CD4-positive, alpha-beta memory T cell (primary cell): ENCODE data around the gene SF3A1. TPM values are rescaled to one million over a fixed set of nuclear protein-coding genes. Genes with fewer than 3 reads are reported as not detected.
"Not testable (repeated sequence)": the region's sequence is repeated elsewhere in the genome, so short reads cannot be mapped to it uniquely, and the experiment has no call there.

ENCODE experiments used
- CTCF ChIA-PET: fragments of 350-600 bp; sonication (Branson Sonifier 250); formaldehyde crosslinking; loops from one replicate; lab custom pipeline; 2021; ENCODE audit warnings: inconsistent platforms; ENCODE audit not compliant: partially characterized antibody; lab: Charles Lee
- POLR2A ChIA-PET: fragments of 350-600 bp; sonication (Branson Sonifier 250); formaldehyde crosslinking; loops from one replicate; lab custom pipeline; 2021; ENCODE audit not compliant: partially characterized antibody; lab: Charles Lee
- DNase-seq, 5 donors: peaks; one replicate each; pipeline versions ENCODE4 v3.0.0 to v3.0.0-alpha.2; 2020 to 2022; ENCODE audit warnings: mixed read lengths in 1 of 5
- H3K27ac ChIP-seq: one replicate; pipeline ENCODE4 v1.7.0; 2013; ENCODE audit warnings: low read depth, low read length
- H3K27me3 ChIP-seq: 2 replicates; pipeline ENCODE4 v1.7.0; 2013; ENCODE audit warnings: mild to moderate bottlenecking, low read length, moderate library complexity; ENCODE audit not compliant: insufficient read depth
- H3K36me3 ChIP-seq: 2 replicates; pipeline ENCODE4 v1.7.0; 2013; ENCODE audit warnings: mild to moderate bottlenecking, low read length, moderate library complexity; ENCODE audit not compliant: insufficient read depth
- H3K4me1 ChIP-seq: 2 replicates; pipeline ENCODE4 v1.7.0; 2013; ENCODE audit warnings: mild to moderate bottlenecking, low read length, moderate library complexity; ENCODE audit not compliant: insufficient read depth
- H3K4me3 ChIP-seq, 2 donors: one replicate each; pipeline ENCODE4 v1.7.0; 2013; ENCODE audit warnings: low read length in 2 of 2, mild to moderate bottlenecking in 1 of 2
- H3K9me3 ChIP-seq, 2 donors: one replicate each; pipeline ENCODE4 v1.7.0; 2013; ENCODE audit warnings: low read length in 2 of 2, control low read depth in 1 of 2; ENCODE audit not compliant: control insufficient read depth in 1 of 2
- H3K27ac Mint-ChIP-seq, 7 donors: one replicate each; pipeline ENCODE4 v1.8.0; 2020 to 2021; ENCODE audit warnings: mixed read lengths in 7 of 7, mild to moderate bottlenecking in 6 of 7, inconsistent platforms in 3 of 7, moderate library complexity in 3 of 7
- H3K27me3 Mint-ChIP-seq, 2 donors: one replicate each; pipeline ENCODE4 v1.8.0; 2020 to 2021; ENCODE audit warnings: mixed read lengths in 2 of 2
- H3K36me3 Mint-ChIP-seq, 2 donors: one replicate each; pipeline ENCODE4 v1.8.0; 2020 to 2021; ENCODE audit warnings: mixed read lengths in 2 of 2, inconsistent platforms in 1 of 2, mild to moderate bottlenecking in 1 of 2
- H3K4me1 Mint-ChIP-seq, 4 donors: one replicate each; pipeline ENCODE4 v1.8.0; 2020 to 2021; ENCODE audit warnings: mixed read lengths in 4 of 4, mild to moderate bottlenecking in 1 of 4
- H3K4me3 Mint-ChIP-seq, 8 donors: one replicate each; pipeline ENCODE4 v1.8.0; 2020 to 2021; ENCODE audit warnings: mixed read lengths in 8 of 8, mild to moderate bottlenecking in 7 of 8, moderate library complexity in 6 of 8, inconsistent platforms in 3 of 8
- H3K9me3 Mint-ChIP-seq, 8 donors: one replicate each; pipeline ENCODE4 v1.8.0; 2020 to 2021; ENCODE audit warnings: mixed read lengths in 8 of 8, mild to moderate bottlenecking in 5 of 8, inconsistent platforms in 3 of 8, moderate library complexity in 1 of 8
- intact Hi-C: fragments of 100-400 bp; cut with micrococcal nuclease; formaldehyde crosslinking; loops from one replicate; pipeline ENCODE4 v1.15.1; 2023
- polyA plus RNA-seq, 2 donors: library from polyadenylated mRNA; unstranded; fragments of 300-500 nt; fragmentation: Illumina TruSeq; gene quantifications; one replicate each; pipeline ENCODE4 v1.2.3, GENCODE V29; 2021
- total RNA-seq, 2 experiments: library from RNA; stranded (reverse); gene quantifications; one replicate each; pipeline ENCODE4 v1.2.3, GENCODE V29; 2021

The SF3A1 gene
- total and polyA plus RNA-seq, 4 experiments from 2014 or later = 44.0 to 301 (median 217) TPM

DNA sequence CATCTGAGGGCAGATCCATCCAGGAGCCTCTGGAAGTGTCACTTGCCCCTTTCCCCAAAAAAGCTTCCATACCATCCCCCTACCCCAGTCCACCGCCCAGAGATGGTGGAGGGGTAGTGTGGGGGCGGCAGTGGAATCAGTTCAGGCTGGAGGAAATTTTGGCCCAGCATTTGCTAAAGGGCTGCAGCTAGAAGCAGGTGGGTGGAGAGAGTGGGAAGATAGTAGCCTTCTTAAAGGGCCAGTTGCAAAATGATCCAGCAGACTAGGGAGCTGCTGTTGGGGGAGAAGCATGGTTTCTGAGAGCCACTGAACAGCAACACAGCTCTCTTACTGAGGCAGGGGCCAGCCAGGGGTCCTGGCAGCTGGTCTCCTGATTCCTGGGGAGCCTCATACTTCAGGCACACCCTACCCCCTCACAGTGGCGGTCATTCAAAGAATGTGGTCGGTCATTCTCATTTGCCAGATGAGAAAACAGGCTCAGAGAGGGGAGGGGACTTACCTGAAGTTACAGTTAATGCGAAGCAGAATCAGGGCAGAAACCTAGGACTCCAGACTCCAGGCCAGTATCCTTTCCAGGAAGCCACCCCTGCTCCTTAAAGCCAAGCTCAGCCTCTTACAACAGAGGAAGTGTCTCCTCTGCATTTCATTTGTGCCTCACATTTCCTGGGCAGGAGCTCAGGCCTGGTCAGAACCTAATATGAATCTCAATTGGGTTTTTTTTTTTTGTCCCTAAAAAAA lies 45.5 kb upstream of the SF3A1 start:
- Histone ChIP-seq H3K36me3 (peaks cover 2% of the 10 kb centered on the region), H3K4me3 (no peak overlapping the region), H3K9me3 (no peaks in the 10 kb centered on the region), H3K27me3 (no peaks in the 10 kb centered on the region), H3K27ac (no peak overlapping the region), H3K4me1 (peaks cover 19% of the 10 kb centered on the region)
- no peak overlapping the region for H3K4me3 Mint-ChIP-seq
- intact Hi-C loops = no loop called here
- peaks cover 0 to 3% of the 10 kb centered on the region in 2 donors for H3K36me3 Mint-ChIP-seq
- no peak for DNase-seq
- H3K9me3 Mint-ChIP-seq = no peaks in the 10 kb centered on the region
- peaks cover 13 to 19% (median 17%) of the 10 kb centered on the region in 4 donors for H3K4me1 Mint-ChIP-seq
- ChIA-PET CTCF (interaction anchor here (0.6 to 1.4 kb wide), 7 partner anchors 8 to 411 kb away, joined by 3 to 5 read pairs (median 4); no protein-coding TSS in a partner anchor), POLR2A (interaction anchor here (1.2 kb wide), 1 partner anchor 46 kb away, joined by 3 read pairs; the partner anchor contains the start of genes CCDC157 and SF3A1)
- H3K27me3 Mint-ChIP-seq = no peaks in the 10 kb centered on the region
- peak overlapping the region in 2 of 7 donors; percentile 12 to 62 for H3K27ac Mint-ChIP-seq

- peaks cover 16 to 29% (median 25%) of the 10 kb centered on the region in 4 donors for H3K4me1 Mint-ChIP-seq
- H3K9me3 Mint-ChIP-seq, H3K9me3 ChIP-seq, intact Hi-C loops, POLR2A ChIA-PET, H3K4me3 Mint-ChIP-seq, H3K27me3 ChIP-seq, H3K27ac Mint-ChIP-seq, H3K27ac ChIP-seq, H3K27me3 Mint-ChIP-seq, H3K36me3 ChIP-seq, H3K4me3 ChIP-seq, DNase-seq, H3K36me3 Mint-ChIP-seq: not testable (repeated sequence)
- CTCF ChIA-PET = interaction anchor here (1.2 kb wide), 1 partner anchor 138 kb away, joined by 3 read pairs; no protein-coding TSS in a partner anchor
- H3K4me1 ChIP-seq = peaks cover 26% of the 10 kb centered on the region
Observed at GRCh38 chr22:30401024-30401423, 44.3 kb upstream of the SF3A1 start.

DNA sequence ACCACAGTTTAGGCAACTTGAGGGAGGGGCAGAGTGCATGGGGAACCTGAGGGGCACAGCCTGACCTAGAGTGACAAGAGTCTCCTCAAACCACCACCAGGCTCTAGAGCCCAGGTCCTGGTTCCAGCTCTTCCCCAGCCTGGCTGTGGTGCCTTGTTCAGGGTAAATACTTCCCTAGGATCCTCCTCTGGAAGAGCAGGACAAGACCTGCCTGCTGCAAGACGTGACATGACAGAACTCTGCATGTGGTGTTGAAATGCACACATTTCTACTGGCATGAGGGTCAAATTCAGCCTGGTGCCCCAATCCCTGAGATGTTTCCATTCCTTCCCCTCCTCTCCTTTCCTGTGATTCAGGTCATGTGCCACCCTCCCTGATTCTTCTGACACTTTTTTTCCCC lies 43.5 kb upstream of the SF3A1 start:
- peaks cover 27% of the 10 kb centered on the region for H3K4me1 ChIP-seq
- H3K27me3 Mint-ChIP-seq = peaks cover 0 to 2% of the 10 kb centered on the region in 2 donors
- peak overlapping the region in 2 of 7 donors; percentile 29 to 61 for H3K27ac Mint-ChIP-seq
- POLR2A ChIA-PET = interaction anchor here (6.4 kb wide), 1 partner anchor 24 kb away, joined by 91 read pairs; the partner anchor contains the start of gene MTFP1
- no peak overlapping the region for H3K4me3 Mint-ChIP-seq
- no peak for DNase-seq
- peaks cover 16 to 34% (median 27%) of the 10 kb centered on the region in 4 donors for H3K4me1 Mint-ChIP-seq
- CTCF ChIA-PET = interaction anchor here (16.0 kb wide), 1 partner anchor 25 kb away, joined by 194 read pairs; the partner anchor contains the start of gene MTFP1
- H3K27ac ChIP-seq = no peak overlapping the region
- H3K27me3 ChIP-seq = no peaks in the 10 kb centered on the region
- peaks cover 0 to 5% of the 10 kb centered on the region in 2 donors for H3K36me3 Mint-ChIP-seq
- H3K36me3 ChIP-seq = no peaks in the 10 kb centered on the region
- H3K9me3 Mint-ChIP-seq = no peaks in the 10 kb centered on the region
- H3K9me3 ChIP-seq = no peaks in the 10 kb centered on the region
- intact Hi-C loops = no loop called here
- no peak overlapping the region for H3K4me3 ChIP-seq

- Histone ChIP-seq H3K9me3 (no peaks in the 10 kb centered on the region), H3K4me1 (peaks cover 27% of the 10 kb centered on the region), H3K27me3 (no peaks in the 10 kb centered on the region), H3K27ac (no peak overlapping the region), H3K4me3 (no peak overlapping the region), H3K36me3 (no peaks in the 10 kb centered on the region)
- ChIA-PET CTCF (interaction anchor here (1.6 to 16.0 kb wide), 2 partner anchors 25 to 86 kb away, joined by 6 to 194 read pairs; partner anchors contain the start of gene MTFP1), POLR2A (interaction anchor here (3.8 to 6.4 kb wide), 2 partner anchors 11 to 25 kb away, joined by 15 to 91 read pairs; partner anchors contain the start of gene MTFP1)
- Mint-ChIP-seq H3K4me3 (no peak overlapping the region), H3K27ac (no peak overlapping the region), H3K9me3 (no peaks in the 10 kb centered on the region), H3K27me3 (peaks cover 0 to 2% of the 10 kb centered on the region in 2 donors), H3K36me3 (peaks cover 0 to 5% of the 10 kb centered on the region in 2 donors), H3K4me1 (peaks cover 16 to 34% (median 27%) of the 10 kb centered on the region in 4 donors)
- no peak for DNase-seq
- intact Hi-C loops = no loop called here
Observed at GRCh38 chr22:30399718-30400117, 43.0 kb upstream of the SF3A1 start.

DNA sequence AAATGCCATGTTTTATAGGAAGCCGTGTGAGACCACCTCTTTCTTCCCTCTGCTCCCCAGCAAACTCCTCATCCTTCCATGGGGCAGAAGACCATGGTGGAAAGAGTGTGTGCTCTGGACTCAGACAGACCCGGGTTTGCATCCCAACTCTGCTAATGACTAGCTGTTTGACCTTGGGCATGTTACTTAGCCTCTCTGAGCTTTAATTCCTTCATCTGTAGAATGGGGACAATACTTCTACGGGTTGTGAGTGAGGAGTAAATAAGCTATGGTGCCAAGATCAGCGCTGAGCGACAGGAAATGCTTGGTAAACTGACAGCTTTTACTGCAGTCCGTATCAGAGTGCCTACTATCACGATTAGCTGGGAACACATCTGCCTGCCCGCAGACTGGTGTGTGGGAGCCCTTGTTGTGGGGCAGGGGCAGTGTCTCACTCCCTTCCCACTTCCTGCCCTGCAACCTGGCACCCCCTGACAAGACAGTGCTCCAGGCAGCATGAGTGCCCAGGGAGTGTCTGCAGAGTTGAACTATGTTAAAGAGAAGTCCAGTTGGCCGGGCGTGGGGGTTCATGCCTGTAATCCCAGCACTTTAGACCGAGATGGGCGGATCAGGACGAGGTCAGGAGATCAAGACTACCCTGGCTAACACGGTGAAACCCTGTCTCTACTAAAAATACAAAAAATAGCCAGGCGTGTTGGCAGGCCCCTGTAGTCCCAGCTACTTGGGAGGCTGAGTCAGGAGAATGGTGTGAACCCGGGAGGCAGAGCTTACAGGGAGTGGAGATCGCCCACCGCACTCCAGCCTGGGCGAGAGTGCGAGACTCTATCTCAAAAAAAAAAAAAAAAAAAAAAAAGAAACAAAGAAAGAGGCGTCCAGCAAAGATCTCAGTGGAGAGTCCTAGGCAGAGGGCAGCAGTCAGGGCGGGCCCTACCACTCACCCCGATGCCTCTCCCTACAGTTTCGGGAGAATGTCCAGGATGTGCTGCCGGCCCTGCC lies 42.3 kb upstream of the SF3A1 start:
- Histone ChIP-seq H3K9me3 (no peaks in the 10 kb centered on the region), H3K4me1 (peaks cover 27% of the 10 kb centered on the region), H3K36me3 (no peaks in the 10 kb centered on the region), H3K27ac (no peak overlapping the region), H3K4me3 (no peak overlapping the region), H3K27me3 (no peaks in the 10 kb centered on the region)
- no peaks in the 10 kb centered on the region for H3K9me3 Mint-ChIP-seq
- peak overlapping the region in 7 of 8 donors; percentile 67 to 90 (median 79) for H3K4me3 Mint-ChIP-seq
- intact Hi-C loops = no loop called here
- CTCF ChIA-PET = interaction anchor here (0.7 to 16.0 kb wide), 7 partner anchors 12 to 291 kb away, joined by 3 to 194 read pairs (median 3); partner anchors contain the start of genes MTFP1 and RNF215
- peaks cover 0 to 2% of the 10 kb centered on the region in 2 donors for H3K27me3 Mint-ChIP-seq
- DNase-seq = no peak
- H3K36me3 Mint-ChIP-seq = peaks cover 0 to 2% of the 10 kb centered on the region in 2 donors
- POLR2A ChIA-PET = interaction anchor here (1.3 to 6.4 kb wide), 4 partner anchors 9 to 38 kb away, joined by 3 to 91 read pairs (median 11); partner anchors contain the start of gene MTFP1
- peak overlapping the region; percentile 22 to 88 (median 73) for H3K27ac Mint-ChIP-seq
- peaks cover 16 to 34% (median 27%) of the 10 kb centered on the region in 4 donors for H3K4me1 Mint-ChIP-seq
